NB4 (cell line): ENCODE results near the gene LRBA.

Source experiments
- DNase-seq: peaks from one replicate; pipeline ENCODE4 v3.0.0; 2010; ENCODE audit warnings: low read depth
- H3K4me3 ChIP-seq: one replicate; pipeline ENCODE4 v1.5.1; 2011; ENCODE audit warnings: mild to moderate bottlenecking, low read depth, low read length, moderate library complexity
- MYC ChIP-seq: IDR thresholded peaks from 2 replicates; pipeline ENCODE4 v1.6.1; 2011; ENCODE audit warnings: low read depth, low read length
- POLR2A ChIP-seq: IDR thresholded peaks from 2 replicates; pipeline ENCODE4 v1.6.1; 2011; ENCODE audit warnings: mild to moderate bottlenecking; ENCODE audit not compliant: insufficient read length; ENCODE audit errors: extremely low read depth
- TF ChIP-seq, protein P1 (sequence below): IDR thresholded peaks from one replicate; pipeline ENCODE4 v1.5.1; 2012; ENCODE audit warnings: low read depth, low read length
- TF ChIP-seq, protein P2 (sequence below): IDR thresholded peaks from 2 replicates; pipeline ENCODE4 v1.6.1; 2011; ENCODE audit warnings: low read depth, low read length

LRBA gene

DNA sequence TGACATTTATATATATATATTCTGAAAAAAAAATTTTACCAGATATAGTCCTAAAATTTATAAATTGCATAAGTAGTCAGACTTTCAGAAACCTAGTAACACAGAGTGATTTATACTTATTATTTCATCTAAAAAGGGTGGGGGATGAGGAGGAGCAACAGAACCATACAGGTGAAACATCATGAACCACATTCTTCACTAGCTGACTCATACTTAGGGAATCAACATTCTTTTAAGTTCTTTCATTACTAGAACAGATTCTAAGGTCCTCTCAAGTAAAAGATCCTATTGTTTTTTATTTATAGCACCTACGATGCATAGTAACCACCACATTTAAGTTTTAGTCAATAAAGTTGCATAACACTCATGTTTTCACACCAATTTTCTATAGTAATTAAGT lies 166.1 kb downstream of the LRBA start:
- H3K4me3 ChIP-seq = no peak overlapping the region
- no peak for DNase-seq
- no peak for TF ChIP-seq MYC
- no peak for TF ChIP-seq POLR2A
- TF ChIP-seq, protein P1, sequence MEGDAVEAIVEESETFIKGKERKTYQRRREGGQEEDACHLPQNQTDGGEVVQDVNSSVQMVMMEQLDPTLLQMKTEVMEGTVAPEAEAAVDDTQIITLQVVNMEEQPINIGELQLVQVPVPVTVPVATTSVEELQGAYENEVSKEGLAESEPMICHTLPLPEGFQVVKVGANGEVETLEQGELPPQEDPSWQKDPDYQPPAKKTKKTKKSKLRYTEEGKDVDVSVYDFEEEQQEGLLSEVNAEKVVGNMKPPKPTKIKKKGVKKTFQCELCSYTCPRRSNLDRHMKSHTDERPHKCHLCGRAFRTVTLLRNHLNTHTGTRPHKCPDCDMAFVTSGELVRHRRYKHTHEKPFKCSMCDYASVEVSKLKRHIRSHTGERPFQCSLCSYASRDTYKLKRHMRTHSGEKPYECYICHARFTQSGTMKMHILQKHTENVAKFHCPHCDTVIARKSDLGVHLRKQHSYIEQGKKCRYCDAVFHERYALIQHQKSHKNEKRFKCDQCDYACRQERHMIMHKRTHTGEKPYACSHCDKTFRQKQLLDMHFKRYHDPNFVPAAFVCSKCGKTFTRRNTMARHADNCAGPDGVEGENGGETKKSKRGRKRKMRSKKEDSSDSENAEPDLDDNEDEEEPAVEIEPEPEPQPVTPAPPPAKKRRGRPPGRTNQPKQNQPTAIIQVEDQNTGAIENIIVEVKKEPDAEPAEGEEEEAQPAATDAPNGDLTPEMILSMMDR = no peak
- TF ChIP-seq, protein P2, sequence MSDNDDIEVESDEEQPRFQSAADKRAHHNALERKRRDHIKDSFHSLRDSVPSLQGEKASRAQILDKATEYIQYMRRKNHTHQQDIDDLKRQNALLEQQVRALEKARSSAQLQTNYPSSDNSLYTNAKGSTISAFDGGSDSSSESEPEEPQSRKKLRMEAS = no peak

DNA sequence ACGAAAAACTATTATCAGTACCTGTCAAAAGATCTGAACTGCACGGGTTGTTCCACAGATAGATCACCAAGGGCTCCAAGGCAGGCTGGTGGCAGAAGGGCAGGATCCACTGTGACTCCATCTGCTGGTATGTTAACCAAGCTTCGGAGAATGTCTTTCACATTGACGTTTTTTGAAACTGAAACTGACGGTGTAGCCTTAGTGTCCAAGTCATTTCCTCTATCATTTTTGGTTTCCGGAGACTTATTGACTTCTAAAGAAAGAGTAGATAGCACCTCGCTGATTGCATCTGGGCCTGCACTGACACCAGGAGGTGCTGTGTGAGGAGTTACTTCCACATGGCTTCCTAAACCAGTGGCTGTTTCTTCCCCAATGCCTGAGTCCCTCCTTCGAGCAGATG lies 186.9 kb downstream of the LRBA start:
- DNase-seq = no peak
- no peak overlapping the region for H3K4me3 ChIP-seq
- TF ChIP-seq POLR2A (no peak), MYC (no peak)
- TF ChIP-seq, protein P1 = no peak
- TF ChIP-seq, protein P2 = no peak

DNA sequence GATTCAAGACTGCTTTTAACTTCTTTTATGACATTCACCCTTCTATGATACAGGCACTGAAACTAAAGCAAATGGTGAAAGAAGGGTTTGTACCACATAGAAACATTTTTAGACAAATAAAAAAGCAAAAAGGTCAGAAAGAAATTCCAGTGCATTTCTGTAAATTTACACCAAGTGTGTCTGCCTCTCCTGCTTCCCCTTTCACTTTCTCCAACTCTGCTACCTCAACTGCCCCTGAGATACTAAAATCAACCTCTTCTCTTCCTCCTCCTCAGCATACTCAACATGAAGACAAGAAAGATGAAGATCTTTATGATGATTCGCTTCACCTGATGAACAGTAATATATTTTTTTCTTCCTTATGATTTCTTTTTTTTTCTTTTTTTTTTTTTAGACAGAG lies 187.9 kb downstream of the LRBA start:
- TF ChIP-seq, protein P2 = no peak
- TF ChIP-seq POLR2A (no peak), MYC (no peak)
- TF ChIP-seq, protein P1 = no peak

DNA sequence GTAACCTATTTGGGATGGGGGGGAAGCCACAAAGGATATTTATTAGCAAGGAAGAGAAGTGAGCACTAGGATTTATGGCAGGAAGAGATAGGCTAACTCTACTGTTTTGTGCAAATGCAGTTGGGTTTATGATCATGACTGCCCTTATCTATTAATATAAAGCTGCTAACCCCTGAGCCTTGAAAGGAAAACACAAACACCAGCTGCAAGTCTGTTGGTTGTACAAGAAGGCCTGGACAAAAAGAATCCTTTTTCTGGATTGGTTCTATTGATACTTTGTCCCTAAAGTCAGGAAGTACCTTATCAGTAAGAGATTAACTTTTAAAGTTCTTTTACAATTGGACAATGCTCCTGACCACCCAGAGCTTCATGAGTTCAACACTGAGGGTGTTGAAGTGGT lies 188.8 kb downstream of the LRBA start:
- TF ChIP-seq POLR2A (no peak), MYC (no peak)
- TF ChIP-seq, protein P1 = no peak
- TF ChIP-seq, protein P2 = no peak
- H3K4me3 ChIP-seq = no peak overlapping the region
- DNase-seq = no peak

More for the DNA sequence above, 187.9 kb downstream of the LRBA start:
- no peak for DNase-seq
- no peak overlapping the region for H3K4me3 ChIP-seq

DNA sequence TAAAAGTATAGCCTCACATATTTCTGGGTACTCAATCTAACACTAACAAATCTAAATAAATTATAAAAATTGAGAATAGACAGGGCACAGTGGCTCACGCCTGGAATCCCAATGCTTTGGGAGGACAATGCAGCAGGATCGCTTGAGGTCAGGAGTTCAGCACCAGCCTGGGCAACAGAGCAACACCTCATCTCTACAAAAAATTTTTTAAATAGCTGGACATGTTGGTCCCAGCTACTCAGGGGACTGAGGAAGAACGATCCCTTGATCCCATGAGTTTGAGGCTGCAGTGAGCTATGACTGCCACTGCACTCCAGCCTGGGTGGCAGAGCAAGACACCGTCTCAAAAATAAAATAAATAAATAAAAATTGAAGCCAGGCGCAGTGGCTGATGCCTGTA lies 192.7 kb downstream of the LRBA start:
- no peak overlapping the region for H3K4me3 ChIP-seq
- no peak for DNase-seq
- TF ChIP-seq, protein P2 = no peak
- TF ChIP-seq, protein P1 = no peak
- TF ChIP-seq MYC = no peak
- no peak for TF ChIP-seq POLR2A

DNA sequence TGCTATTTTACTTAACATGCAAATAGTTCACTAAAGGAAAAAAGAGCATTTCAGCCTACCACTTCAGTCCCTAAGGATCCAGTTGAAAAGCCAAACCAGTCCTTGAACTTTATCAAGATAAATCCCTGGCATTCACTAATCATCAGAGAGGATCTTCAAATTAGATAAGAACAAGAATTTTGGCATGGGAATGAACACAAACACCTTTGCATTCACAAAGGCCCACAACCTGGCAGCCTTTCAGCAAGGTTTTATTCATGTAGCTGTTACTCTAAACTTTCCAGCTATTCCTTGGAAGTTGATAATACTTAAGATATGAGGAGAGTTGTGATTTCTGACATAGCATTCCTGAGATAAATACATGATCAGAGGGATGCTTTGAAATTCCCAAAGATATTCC lies 193.4 kb downstream of the LRBA start:
- H3K4me3 ChIP-seq = no peak overlapping the region
- TF ChIP-seq, protein P1 = no peak
- no peak for TF ChIP-seq MYC
- TF ChIP-seq, protein P2 = no peak
- TF ChIP-seq POLR2A = no peak
- DNase-seq = no peak
